Stimulated activated naive CD8-positive, alpha-beta T cell treated with anti-CD3 and anti-CD28 coated beads, Interleukin-15, Interleukin-2, amounts not matched to agents 100 U/mL and 50 U/mL, for 24 hours (primary cell): Measurements from ENCODE around the gene TMEM51.

Source experiments
- ATAC-seq: fragments of 150-1000 bp; cut with Tn5 transposase; one replicate; pipeline ENCODE4 v1.10.0; 2021
- DNase-seq: peaks from one replicate; pipeline ENCODE4 v3.0.0; 2021

Gene TMEM51

GRCh38 chr1:15196807-15197530, 43.4 kb downstream of the TMEM51 start:
- DNase-seq (no peak), ATAC-seq (no peak)

DNA sequence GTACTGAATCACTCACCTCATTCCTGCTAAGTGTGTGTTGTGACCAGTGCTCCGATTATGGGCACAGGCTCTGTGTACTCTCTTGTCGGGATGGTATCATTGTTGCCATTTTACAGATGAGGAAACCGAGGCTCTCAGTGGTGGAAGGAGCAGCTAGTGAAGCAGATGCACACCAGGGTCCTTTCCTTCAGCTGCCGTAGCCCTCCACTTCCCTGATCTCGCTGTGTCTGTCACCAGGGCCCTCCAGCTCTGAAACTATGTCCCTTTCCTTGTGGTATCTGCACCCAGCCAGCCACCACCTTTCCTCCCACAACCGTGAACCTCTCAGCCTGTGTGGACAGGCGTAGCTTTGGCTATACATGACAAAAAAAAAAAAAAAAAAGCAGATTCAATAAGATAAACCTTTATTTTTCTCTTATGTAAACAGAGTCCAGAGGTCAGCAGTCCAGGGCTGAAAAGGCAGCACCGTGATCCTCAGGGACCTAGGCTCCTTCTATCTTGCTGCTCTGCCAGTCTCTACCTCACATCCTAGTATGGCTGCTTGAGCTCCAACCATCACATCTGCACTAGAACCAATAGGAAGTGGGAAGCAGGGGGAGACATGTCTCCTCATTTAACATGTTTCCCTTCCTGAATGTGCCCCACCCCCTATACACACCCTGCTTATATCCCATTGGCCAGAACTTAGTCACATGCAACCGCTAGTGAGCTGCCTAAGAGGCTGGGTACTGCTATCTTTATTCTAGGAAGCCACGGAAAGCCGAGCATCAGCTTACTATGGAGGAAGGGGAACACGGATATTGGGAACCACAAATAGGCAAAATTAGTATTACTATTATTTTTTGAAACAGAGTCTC, 44.3 kb downstream of the TMEM51 start:
- ATAC-seq (no peak), DNase-seq (no peak)

GRCh38 chr1:15198684-15199083, 45.1 kb downstream of the TMEM51 start:
- no peak for ATAC-seq

GRCh38 chr1:15201221-15201620, 47.7 kb downstream of the TMEM51 start:
- no peak for DNase-seq
- ATAC-seq = no peak

More at GRCh38 chr1:15198684-15199083, 45.1 kb downstream of the TMEM51 start:
- DNase-seq = no peak

- ATAC-seq = no peak
- DNase-seq = no peak
Measured at GRCh38 chr1:15201849-15202551, 48.5 kb downstream of the TMEM51 start.

DNA sequence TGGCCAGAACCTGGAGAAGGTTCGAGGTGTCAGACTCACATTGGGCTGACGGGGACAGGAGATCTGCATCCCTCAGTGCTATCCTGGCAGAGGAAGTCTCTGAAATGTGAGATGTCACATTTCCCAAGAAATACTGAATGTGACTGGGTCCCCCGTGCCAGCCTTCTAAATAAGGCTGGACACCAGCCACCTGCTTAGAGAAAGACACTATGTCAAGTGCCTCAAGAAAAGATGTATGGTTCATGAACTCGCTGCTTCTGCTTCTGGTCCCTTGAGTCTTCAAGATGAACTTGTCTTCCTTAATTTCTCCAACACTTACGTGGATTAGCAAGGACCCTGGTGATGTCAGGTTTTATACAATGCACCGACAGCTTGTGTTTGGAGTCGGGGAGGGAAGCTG, 51.4 kb downstream of the TMEM51 start:
- DNase-seq = no peak
- ATAC-seq = no peak

DNA sequence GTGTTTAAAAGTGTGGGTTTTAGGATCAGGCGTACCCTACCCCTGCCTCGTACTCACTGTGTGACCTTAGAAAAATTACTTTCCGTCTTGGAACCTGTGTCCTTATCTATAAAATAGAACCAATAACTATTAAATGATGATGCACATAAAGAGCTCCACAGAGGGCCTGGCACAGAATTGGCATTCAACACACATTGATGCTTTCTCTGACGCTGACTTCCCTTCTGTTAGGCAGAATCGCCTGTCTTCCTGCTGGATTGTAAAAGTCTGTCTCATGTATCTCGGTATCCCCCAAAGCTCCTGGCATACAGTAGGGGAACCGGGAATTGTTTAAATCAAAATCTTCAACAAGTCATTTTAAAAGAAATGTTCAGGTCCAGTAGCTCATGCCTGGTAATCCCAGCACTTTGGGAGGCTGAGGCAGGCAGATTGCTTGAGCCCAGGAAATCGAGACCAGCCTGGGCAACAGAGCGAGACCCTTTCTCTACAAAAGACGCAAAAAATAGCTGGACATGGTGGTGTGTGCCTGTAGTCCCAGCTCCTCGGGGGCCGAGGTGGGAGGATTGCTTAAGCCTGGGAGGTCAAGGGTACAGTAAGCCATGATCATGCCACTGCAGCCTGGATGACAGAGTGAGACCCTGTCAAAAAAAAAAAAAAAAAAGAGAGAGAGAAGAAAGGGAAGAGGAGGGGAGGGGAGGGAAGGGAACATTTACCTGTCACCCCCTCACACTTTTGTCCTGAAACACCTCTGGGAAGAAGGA, 52.2 kb downstream of the TMEM51 start:
- DNase-seq (no peak), ATAC-seq (no peak)

DNA sequence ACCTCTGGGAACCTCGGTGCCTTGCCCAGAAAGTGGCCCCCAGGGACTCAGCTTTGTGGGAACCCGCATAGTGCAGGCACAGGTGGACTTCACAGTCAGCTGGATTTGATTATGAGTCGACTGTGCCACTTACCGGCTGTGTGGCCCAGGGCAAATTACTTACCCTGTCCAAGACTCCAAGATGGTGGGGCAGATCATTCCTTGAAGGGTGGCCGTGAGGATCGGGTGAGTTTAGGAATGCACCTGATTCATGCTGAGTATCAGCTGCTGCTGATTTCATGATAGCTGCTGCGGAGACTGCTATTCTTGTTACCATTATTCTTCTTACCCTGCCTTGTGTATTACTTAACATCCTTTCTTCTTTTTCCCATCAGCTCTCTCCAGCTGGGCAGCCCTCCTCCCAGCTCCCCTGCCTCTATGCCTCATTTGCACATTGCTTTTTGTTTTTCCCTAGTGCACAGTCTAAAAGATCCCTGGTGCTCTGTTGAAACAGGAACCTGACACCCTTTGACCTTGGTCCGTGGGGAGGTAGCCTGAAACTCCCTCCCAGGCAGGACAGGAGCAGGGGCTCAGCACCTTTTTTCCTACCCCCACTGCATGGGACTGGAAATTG, 53.0 kb downstream of the TMEM51 start:
- ATAC-seq = no peak
- no peak for DNase-seq

DNA sequence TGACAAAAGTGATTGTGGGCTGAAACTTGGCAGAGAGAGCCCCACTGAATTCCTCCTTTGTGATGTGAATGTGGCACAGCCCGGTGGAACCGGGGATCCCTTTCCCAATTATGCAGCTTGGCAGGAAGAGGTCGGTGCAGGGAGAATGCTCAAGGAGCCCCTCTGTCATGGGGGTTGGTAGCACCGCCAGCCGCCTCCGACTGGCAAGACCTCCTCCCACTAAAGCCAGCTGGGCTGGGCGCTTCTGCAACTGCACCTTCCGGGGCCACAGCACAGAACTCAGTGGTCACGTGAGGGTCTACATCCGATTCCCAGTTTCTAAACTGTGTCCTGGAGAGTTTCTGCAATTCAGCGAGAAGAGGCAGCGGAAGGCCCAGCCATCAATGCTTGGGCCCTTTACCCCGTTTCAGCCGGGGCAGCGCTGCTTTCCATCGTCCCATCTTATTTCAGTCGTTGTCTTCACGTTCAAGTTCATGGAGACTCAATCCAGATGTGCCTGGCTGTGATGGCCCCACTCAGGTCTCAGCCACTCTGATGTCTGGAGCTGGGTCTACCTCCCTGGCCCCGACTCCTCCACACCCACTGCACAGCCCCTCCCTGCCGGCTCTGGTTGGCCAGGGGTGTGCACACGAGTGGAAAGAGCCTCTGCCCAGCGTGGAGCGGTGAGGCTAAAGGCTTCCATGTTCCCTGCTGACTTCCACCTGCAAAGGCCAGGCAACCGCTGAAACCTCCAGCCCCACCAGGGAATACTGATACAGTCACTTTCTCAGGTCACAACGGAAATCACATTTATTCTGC, 53.7 kb downstream of the TMEM51 start:
- DNase-seq = no peak
- ATAC-seq = no peak

DNA sequence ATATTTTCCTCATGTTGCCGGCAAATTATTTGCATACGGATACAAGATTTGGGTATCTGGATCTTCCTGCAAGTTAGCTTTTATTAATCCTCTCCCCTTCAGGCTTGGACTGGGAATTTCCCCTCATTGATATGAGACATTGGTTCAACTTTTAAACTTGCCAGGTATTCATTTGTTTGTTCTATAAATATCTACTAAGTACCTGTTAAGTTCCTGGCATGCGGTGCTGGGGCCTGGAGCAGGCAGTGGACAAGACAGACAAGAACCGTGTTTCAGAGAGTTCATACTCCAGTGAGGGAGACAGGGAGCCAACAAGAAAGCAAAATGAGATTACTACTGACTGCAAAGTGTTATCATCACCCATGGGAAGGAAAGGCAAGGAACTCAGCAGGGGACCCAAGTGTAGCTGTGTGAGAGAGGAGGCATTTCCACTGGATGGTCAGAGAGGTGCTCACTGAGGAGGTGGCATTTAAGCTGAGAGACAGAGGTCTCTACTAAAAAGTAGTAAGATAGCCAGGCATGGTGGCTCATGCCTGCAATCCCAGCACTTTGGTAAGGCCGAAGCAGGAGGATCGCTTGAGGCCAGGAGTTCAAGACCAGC, 54.4 kb downstream of the TMEM51 start:
- no peak for ATAC-seq
- DNase-seq = no peak

- no peak for DNase-seq
Measured at GRCh38 chr1:15210651-15211375, 57.3 kb downstream of the TMEM51 start.

GRCh38 chr1:15211424-15211823, 57.9 kb downstream of the TMEM51 start:
- ATAC-seq (no peak), DNase-seq (no peak)

More at GRCh38 chr1:15210651-15211375, 57.3 kb downstream of the TMEM51 start:
- ATAC-seq = no peak

DNA sequence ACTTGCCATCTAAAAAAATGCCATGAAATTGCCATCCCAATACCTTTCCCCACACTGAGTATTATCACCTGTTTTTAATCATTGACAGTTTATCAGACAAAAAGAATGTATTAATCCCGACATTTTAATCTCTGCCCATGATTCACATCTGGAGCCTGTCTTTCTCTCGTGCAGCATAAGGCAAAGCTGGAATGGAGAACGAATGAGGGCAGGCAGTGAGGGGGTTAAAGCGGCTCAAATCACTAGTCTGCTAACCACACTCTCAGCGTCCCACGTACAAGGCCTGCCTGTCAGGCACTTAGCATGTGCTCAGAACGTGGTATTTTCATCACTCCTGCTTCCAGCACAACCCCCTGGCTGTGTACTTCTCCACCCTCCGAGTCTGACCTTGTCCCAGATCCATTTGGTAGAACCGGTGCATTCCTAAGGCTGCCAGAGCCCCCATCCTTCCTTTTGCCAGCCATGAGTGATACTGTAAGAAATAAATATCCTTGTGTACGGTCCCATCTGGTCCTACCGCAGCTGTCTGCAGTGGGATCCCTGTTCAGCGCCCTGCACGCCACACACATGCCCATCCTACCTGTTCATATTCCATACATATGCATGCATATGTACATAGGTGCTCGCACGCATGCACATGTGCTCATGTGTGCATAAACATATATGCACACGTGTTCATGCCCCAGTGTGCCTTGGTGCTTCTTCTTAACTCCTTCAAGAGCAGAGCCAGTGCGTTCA, 58.8 kb downstream of the TMEM51 start:
- ATAC-seq (no peak), DNase-seq (no peak)

DNA sequence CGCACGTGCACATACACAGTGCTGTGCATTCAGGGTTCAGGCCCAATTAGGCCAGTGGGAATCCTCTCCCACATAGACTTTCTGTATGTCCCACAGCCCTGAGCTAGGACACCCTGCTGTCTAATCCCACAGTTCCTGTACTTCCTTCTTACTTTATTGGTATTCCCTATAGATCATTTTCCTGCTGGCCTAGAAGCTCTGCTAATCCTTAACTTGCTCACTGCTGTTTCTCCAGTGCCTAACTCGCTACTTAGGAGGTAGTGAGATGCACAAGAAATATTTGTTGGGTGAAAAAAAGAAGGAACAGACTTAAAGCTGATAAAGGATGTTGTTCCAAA, 59.4 kb downstream of the TMEM51 start:
- ATAC-seq (no peak), DNase-seq (no peak)

DNA sequence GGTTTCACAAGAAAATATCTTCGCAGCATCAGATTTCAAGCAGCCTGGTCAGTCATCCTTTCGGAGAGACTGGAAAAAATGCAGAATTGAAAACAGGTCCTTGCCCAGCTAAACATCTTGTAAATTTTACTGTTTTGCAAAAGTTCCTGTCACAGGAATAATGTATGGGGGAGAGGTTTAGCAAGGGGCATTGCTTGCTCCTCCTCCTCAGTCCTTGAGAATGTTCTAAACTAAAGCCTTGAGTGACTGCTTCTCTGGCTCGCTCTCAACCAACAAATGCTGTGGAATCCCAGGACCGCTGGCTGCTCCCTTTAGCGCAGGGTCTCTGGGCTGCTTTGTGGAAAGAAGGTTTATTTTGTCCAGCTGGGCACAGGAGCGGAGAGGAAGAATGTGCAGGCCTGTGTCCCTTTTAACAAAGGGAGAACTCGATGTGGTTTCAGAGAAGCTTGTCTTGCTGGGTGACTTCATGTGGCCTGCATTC, 59.8 kb downstream of the TMEM51 start:
- ATAC-seq (no peak), DNase-seq (no peak)

GRCh38 chr1:15214527-15214926, 61.0 kb downstream of the TMEM51 start:
- ATAC-seq = no peak
- DNase-seq = no peak

DNA sequence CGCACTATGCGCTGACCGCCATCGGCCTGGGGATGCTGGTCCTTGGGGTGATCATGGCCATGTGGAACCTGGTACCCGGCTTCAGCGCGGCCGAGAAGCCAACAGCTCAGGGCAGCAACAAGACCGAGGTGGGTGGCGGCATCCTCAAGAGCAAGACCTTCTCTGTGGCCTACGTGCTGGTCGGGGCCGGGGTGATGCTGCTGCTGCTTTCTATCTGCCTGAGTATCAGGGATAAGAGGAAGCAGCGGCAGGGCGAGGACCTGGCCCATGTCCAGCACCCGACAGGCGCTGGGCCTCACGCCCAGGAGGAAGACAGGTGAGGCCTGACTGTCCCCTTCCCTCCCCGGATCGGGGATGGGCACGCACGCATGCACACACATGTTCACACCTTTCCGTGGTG, 61.6 kb downstream of the TMEM51 start:
- DNase-seq (no peak), ATAC-seq (no peak)

- ATAC-seq (no peak), DNase-seq (no peak)
Measured at GRCh38 chr1:15217654-15218053, 64.1 kb downstream of the TMEM51 start.
